DMS53 (cell line): ENCODE measurements around the gene SUPT6H.
A peak's percentile ranks its signal among the peaks of the same experiment; 100 is the strongest.

Experiments used
- DNase-seq: peaks from one replicate; lab custom pipeline; 2025; lab: John Stamatoyannopoulos, UW

Gene SUPT6H

DNA sequence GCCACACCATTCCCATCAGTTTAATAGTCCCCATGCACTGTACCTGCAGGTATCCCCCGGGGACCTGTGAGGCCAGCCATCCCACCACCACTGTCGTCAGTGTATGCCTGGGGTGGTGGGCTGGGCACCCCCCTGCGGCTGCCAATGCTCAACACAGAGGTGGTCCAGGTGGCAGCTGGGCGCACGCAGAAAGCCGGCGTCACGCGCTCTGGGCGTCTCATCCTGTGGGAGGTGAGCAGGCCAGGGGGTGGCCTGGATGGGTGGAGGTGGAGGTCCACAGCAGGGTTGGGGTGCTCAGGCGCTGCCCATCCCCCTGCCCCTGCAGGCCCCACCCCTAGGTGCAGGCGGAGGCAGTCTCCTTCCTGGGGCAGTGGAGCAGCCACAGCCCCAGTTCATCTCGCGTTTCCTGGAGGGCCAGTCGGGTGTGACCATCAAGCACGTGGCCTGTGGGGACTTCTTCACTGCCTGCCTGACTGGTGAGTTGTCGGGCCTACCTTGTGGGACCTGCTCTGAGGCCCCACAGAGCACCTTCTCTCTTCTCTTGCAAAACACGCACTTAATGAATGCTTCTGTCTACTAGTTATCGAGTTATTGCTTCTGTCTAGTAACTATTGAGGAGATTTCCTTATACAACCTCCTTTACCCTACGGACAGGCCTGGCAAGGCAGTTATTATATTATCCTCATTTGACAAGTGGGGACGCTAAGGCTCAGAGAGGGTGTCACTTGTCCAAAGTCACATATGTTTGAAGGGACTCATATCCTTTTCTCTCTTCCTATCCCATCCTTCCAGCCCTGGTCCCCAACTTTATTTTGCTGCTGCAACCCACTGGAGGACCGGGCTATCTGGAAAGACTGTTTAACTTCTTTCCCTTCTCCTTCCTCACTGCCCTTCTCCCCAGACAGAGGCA is 76.0 kb downstream of the SUPT6H start:
- DNase-seq = no peak

DNA sequence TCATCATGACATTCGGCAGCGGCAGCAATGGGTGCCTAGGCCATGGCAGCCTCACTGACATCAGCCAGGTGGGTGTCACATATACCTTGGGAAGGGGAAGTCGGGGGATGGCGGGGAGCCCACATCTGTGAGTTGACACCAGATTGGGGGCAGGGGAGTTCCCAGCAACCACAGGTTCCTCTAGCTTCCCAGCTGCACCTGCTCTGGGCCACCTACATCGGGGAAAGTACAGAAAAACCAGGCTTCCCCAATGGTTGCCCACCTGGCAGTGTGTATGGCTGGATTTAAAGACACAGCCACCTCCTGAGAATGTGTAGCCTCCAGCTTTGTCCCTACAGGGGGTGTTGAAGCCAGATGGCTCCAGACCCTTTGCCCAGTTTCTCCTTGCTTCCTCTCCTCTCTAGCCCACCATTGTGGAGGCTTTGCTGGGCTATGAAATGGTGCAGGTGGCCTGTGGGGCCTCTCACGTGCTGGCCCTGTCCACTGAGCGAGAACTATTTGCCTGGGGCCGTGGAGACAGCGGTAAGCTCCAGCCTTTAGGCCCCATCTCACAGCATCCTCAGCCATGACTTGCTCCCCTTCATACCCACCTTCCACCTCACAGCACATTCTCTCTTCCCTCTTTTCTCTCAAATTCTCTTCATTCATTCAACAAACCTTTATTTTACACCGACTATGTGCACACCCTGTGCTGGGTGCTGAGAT is 76.8 kb downstream of the SUPT6H start:
- no peak for DNase-seq

DNA sequence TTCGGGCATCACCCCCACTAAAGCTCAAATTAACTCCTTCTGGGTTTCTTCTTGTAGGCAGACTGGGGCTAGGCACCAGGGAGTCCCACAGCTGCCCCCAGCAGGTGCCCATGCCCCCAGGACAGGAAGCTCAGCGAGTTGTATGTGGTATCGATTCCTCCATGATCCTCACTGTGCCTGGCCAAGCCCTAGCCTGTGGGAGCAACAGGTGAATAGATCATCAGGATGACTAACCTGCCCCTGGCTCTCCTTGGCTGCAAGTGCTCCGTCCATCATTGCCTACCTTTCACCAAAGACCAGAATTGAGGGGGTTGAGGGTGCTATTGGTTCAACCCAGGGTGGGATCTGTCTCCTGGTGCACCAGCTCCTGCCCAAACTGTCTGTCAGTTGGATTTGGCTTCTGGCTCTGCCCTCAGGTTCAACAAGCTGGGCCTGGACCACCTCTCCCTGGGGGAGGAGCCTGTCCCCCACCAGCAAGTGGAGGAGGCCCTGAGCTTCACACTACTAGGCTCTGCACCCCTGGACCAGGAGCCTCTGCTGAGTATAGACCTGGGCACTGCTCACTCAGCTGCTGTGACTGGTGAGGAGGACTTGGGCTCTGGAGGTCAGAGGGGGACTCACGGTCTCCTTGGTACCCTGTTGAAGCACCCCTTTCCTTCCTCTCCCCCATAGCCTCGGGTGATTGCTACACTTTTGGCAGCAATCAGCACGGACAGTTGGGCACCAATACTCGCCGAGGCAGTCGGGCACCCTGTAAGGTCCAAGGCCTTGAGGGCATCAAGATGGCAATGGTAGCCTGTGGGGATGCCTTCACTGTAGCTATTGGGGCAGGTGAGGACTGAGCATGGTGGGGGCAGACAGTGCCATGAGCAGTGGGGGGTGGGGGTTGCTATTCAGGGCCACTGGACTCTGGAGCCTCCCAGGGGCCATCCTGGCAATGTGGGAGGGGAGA is 78.7 kb downstream of the SUPT6H start:
- no peak for DNase-seq

DNA sequence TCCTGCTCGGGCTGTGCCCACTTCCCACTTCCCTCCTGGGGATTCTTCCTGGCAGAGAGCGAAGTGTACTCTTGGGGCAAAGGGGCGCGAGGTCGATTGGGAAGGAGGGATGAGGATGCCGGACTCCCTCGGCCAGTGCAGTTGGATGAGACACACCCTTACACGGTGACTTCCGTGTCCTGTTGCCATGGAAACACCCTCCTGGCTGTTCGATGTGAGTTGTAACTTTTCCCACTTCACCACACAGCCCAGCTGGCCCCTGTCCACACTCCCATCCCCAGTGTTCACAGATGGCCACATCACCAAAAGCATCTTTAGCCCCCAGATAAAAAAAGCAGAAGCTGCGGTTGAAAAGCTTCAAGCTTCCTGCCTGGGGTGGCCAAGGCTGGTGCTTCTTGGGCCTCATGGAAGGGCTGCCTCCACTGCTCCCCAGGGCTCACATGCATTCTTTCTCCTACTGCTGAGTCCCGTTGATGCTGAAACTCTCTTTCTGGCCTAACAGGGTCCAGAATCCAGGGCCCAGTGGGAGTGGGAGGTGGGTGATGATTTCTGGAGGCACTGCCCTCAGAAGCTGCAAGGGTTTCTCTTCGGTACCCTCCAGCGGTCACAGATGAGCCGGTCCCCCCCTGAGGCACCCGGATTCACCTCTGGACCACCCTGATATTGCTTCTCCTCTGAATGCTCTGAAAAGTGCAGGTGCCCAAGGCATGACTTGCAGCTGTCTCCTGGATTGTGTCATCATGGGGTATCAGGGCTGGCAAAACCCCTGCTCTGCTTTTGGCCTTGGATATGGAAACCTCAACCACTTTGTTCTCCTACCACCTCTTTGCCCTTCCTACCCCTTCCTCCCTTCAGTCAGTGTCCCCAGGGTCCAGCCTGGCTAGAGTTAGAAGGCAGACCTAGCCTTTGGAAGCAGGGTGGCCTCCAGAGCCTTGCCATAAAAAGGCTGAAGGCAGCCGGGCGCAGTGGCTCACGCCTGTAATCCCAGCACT is 79.6 kb downstream of the SUPT6H start:
- no peak for DNase-seq

DNA sequence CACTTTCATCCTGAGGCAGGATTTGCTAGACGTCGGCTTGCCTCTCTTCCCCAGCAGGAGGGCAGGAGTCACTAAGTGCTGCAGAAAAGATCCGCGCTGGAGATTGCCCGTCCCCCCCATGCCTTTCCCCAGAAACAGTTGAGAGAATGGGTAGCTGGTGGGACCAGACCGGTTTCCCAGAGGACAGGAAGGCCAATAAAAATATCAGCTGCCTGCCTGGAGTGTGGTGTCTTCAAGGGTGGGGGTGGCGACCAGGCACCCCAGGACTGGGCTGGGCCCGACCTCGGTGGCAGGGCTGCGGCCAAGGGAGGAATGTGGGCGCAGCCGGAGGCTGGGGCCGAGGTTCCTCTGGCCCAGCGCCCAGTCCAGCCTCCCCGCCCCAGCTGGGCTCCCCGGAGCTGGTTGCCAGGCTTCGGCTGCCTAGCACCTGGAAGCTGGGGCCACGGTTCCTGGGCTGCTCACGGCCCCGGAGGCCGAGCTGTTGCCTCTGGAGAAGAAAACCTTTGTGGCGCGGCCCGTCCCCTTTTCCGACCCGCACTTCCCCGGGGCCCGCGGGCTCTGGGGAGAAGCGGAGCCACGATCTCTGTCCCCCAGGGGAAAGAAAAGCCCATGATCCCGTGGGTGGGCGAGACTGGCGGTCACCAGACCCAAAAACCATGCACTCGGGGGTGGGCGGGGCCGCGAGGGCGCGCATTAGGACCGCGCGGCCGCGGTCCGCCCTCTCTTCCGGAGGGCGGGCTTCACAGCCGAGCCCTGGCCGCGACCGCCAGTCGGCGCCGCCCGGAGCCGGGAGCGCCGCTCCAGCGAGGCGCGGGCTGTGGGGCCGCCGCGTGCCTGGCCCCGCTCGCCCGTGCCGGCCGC is 81.5 kb downstream of the SUPT6H start, which contains the start of gene TRAF4:
Gene TRAF4 (plus strand): TSS at position 769 of the 861 bp plus-strand sequence. CDS start 102 bp downstream, outside the sequence.
- peak; percentile 88 for DNase-seq

DNA sequence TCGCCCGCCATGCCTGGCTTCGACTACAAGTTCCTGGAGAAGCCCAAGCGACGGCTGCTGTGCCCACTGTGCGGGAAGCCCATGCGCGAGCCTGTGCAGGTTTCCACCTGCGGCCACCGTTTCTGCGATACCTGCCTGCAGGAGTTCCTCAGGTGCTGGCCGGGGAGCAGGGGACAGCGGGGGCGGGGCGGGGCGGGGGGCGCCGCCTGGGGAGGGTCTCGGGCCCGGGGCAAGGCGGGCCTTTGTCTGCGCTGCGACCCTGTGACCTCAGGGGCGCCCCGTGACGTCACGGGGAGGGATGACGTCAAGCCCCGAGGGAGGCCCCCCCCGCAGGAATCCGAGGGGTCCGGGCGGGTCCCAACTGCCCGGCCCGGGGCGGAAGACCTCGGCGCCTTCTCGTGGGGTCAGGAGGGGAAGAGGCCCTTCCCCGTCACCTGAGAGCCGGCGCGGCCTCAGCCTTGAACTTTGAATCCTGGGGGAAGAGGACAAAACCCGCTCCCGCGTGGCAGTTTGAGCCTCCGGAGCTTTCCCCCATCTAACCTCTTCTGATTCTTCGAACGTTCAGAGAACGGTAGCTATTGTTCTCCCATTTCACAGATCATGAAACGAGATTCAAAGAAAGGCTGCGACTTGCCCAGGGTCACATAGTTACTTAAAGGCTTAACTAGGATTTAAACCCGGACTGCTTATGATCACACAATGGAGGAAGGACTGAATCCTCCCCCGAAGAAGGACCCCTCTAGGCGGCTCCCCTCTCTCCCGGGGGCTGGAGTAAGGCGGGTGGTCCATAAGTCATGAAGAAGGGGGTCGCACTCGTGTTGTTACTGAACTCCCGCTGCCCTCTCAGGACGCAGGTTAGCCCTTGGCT is 82.3 kb downstream of the SUPT6H start:
- peak; percentile 65 for DNase-seq

DNA sequence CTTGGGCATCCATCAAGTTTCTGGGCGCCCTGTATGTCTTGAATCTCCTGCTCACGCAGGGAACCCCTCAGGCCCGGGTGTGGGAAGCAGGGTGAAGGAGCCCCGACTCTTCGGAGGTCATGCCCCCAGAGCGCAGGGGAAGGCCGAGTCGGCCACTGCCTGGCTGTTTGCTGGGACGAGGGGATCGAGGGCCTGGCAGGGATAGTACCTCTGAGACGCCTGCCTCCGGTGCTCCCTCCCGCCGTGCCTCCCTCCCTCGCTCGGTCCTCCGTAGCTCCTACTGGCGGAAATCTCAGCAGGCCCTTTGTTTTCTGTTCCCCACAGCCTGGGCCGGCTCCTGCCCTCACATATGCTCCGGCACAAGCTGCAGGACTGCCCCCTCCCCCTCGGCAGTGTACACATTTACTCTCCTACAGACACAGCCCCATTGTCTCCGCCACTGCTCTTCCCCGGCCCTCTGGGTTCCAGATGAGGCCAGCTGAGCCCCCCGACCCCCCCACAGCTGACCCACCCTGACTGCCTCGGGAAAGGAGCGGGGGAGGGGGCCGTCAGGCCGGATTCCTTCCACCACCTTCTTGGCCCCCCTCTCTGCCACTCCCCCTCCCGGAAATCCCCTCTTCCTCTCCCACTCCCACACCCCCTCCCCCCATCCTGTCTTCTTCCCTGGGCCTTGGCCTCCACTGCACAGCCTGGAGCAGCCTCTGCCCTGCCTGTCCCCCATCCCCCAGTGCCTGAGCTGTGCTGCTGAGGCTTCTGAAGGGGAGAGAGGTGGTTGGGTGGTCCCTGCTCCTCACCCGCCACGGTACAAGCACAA is 83.2 kb downstream of the SUPT6H start:
- DNase-seq = peak; percentile 83

DNA sequence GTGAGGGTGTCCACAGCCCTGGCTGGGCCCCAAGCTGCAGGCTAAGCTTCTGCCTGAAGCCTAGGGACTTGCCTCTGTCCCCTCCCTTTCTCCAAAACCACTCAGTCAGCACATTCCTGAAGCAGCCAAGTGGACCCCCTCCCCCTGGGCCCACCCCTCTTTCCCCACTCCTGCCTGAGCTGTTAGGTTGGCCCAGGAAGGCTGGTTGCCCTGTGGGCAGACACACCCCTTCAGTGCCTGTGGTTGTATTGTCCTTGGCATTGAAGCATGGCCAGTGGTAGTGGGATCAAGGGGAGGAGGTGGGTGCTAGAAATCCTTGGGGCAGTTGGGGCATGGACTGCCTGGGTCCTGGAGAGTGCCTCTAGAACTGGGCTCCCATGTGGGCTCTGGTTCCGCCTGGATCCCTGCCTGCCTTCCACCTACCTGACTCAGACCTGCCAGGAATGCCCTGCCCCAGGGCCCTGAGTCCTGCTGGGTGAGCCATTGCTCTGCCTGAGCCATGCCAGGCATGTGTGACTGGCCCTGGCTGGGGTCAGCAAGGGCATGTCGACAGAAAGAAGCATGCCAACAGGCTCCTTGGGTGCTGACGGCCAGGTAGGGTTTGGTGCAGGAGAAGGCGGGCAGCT is 83.9 kb downstream of the SUPT6H start:
- peak; percentile 67 for DNase-seq

DNA sequence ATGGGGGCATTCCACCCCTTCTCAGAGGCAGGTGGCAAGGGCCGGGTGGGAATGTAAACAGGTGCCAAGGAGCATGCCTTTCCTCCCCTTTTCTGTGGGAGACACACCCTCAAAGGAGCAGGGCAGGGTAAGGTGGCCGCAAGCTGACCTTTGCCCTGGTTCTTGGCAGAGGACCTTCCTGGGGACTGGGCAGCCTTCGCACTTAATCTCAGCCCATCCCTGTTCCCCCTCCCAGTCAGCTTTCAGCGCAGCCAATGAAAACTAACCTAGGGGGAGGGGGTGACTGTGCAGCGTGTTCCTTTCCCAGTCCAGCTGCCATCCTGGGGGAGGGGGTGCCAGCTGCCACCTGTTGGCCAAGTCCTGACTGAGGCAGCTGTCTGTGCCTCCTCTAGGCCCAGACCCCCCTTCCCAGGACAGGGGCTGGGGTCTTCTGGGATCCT is 84.6 kb downstream of the SUPT6H start:
- DNase-seq = peak; percentile 88

DNA sequence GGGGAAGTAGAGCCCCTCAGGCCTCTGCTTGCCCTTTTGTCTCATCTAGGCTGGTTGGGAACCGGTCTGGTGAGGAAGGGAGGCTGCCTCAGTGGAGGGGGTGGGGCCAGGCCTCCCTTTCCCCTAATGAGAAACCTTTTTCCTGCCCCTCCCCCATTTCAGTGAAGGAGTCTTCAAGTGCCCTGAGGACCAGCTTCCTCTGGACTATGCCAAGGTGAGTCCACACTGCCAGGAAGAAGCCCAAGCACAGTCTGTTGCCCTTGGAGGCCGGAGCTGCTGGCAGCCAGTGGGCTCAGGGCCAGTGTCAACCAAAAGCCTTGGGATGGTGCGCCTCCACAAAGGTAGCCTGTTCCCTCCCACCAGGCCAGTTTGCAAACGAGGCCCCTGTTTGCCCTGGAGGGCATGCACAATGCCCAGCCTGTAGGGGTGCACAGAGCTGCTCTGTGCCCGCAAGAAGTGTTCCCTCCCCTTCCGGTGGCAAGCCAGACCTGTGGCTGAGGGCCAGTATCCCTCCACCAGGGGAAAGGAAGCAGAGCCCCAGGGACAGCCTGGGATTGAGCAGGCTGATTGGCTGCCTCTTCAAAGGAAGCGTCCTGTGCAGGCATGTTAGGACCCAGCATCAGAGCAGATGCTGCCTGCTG is 85.2 kb downstream of the SUPT6H start:
- DNase-seq = peak; percentile 88

DNA sequence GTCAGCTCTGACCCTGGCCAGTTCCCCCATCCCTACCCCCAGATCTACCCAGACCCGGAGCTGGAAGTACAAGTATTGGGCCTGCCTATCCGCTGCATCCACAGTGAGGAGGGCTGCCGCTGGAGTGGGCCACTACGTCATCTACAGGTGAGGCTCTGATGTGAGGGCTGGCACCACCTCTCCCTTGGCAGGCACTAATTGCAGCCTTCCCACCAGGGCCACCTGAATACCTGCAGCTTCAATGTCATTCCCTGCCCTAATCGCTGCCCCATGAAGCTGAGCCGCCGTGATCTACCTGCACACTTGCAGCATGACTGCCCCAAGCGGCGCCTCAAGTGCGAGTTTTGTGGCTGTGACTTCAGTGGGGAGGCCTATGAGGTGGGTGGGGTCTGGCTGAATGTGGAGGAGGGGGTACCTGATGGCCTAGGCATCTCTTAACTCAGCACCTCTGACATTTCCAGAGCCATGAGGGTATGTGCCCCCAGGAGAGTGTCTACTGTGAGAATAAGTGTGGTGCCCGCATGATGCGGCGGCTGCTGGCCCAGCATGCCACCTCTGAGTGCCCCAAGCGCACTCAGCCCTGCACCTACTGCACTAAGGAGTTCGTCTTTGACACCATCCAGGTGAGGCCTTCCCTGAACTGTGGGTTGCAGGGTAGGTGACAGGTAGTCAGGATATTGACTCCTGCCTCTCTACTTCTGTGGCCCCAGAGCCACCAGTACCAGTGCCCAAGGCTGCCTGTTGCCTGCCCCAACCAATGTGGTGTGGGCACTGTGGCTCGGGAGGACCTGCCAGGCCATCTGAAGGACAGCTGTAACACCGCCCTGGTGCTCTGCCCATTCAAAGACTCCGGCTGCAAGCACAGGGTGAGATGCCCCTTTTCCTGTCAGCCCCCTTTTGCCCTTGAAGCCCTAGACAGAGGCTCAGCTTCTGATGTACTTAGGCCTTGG is 86.1 kb downstream of the SUPT6H start:
- DNase-seq = no peak

DNA sequence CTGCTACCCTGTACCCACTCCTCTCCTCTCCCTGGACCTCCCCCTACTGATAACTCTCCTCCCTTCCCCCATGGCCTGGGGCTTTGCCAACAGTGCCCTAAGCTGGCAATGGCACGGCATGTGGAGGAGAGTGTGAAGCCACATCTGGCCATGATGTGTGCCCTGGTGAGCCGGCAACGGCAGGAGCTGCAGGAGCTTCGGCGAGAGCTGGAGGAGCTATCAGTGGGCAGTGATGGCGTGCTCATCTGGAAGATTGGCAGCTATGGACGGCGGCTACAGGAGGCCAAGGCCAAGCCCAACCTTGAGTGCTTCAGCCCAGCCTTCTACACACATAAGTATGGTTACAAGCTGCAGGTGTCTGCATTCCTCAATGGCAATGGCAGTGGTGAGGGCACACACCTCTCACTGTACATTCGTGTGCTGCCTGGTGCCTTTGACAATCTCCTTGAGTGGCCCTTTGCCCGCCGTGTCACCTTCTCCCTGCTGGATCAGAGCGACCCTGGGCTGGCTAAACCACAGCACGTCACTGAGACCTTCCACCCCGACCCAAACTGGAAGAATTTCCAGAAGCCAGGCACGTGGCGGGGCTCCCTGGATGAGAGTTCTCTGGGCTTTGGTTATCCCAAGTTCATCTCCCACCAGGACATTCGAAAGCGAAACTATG is 87.0 kb downstream of the SUPT6H start:
- no peak for DNase-seq

DNA sequence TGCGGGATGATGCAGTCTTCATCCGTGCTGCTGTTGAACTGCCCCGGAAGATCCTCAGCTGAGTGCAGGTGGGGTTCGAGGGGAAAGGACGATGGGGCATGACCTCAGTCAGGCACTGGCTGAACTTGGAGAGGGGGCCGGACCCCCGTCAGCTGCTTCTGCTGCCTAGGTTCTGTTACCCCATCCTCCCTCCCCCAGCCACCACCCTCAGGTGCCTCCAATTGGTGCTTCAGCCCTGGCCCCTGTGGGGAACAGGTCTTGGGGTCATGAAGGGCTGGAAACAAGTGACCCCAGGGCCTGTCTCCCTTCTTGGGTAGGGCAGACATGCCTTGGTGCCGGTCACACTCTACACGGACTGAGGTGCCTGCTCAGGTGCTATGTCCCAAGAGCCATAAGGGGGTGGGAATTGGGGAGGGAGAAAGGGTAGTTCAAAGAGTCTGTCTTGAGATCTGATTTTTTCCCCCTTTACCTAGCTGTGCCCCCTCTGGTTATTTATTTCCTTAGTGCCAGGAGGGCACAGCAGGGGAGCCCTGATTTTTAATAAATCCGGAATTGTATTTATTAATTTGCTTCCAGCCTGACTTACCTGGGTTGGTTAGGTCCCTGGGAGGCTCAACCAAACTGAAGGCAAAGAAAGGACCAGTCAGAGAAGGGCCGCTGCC is 87.6 kb downstream of the SUPT6H start:
- no peak for DNase-seq
